HG02884 (cell line): ENCODE measurements around the gene POLR3K.
"Not testable (repeated sequence)": the region's sequence is repeated elsewhere in the genome, so short reads cannot be mapped to it uniquely, and the experiment has no call there.

Source experiments
- ATAC-seq: cut with Tn5 transposase; IDR thresholded peaks from one replicate; pipeline ENCODE4 v1.9.1; 2021; ENCODE audit warnings: mild to moderate bottlenecking, moderate library complexity; ENCODE audit not compliant: unreplicated experiment

The POLR3K gene

GRCh38 chr16:20886-21285 lies 32.5 kb downstream of the POLR3K start:
- ATAC-seq = not testable (repeated sequence)

DNA sequence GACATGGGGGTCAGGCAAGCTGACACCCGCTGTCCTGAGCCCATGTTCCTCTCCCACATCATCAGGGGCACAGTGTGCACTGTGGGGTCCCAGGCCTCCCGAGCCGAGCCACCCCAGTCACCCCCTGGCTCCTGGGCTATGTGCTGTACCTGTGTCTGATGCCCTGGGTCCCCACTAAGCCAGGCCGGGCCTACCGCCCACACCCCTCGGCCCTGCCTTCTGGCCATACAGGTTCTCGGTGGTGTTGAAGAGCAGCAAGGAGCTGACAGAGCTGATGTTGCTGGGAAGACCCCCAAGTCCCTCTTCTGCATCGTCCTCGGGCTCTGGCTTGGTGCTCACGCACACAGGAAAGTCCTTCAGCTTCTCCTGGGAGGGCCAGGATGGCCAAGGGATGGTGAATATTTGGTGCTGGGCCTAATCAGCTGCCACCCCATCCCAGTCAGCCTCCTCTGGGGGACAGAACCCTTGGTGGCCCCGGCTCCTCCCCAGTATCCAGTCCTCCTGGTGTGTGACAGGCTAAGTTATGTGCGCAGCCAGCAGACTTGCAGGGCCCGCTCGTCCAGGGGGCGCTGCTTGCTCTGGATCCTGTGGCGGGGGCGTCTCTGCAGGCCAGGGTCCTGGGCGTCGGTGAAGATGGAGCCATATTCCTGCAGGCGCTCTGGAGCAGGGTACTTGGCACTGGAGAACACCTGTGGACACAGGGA lies 36.2 kb downstream of the POLR3K start:
- ATAC-seq = not testable (repeated sequence)

DNA sequence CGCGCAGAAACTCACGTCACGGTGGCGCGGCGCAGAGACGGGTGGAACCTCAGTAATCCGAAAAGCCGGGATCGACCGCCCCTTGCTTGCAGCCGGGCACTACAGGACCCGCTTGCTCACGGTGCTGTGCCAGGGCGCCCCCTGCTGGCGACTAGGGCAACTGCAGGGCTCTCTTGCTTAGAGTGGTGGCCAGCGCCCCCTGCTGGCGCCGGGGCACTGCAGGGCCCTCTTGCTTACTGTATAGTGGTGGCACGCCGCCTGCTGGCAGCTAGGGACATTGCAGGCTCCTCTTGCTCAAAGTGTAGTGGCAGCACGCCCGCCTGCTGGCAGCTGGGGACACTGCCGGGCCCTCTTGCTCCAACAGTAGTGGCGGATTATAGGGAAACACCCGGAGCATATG lies 42.6 kb downstream of the POLR3K start:
- ATAC-seq = not testable (repeated sequence)

GRCh38 chr16:9903-10665 lies 43.3 kb downstream of the POLR3K start:
- no peak for ATAC-seq
